GM10847 (cell line): ENCODE results near the gene ADIPOR2.

Source experiments
- POLR2A ChIP-seq: IDR thresholded peaks from 2 replicates; pipeline ENCODE4 v1.6.1; 2011; ENCODE audit not compliant: insufficient read length; ENCODE audit errors: extremely low read depth

The ADIPOR2 gene

GRCh38 chr12:1691123-1692007, 495 bp downstream of the ADIPOR2 start:
- no peak for TF ChIP-seq POLR2A

GRCh38 chr12:1692226-1692625, 1.4 kb downstream of the ADIPOR2 start:
- TF ChIP-seq POLR2A, result no peak

GRCh38 chr12:1692895-1693610, 2.2 kb downstream of the ADIPOR2 start:
- no peak for TF ChIP-seq POLR2A

- TF ChIP-seq POLR2A, result no peak
Observed at GRCh38 chr12:1695886-1696670, 5.2 kb downstream of the ADIPOR2 start.

GRCh38 chr12:1696800-1697199, 5.9 kb downstream of the ADIPOR2 start:
- TF ChIP-seq POLR2A, result no peak

GRCh38 chr12:1697271-1697670, 6.4 kb downstream of the ADIPOR2 start:
- TF ChIP-seq POLR2A, result no peak

- no peak for TF ChIP-seq POLR2A
Observed at GRCh38 chr12:1698720-1699119, 7.8 kb downstream of the ADIPOR2 start.

- TF ChIP-seq POLR2A, result no peak
Observed at GRCh38 chr12:1702713-1703112, 11.8 kb downstream of the ADIPOR2 start.

GRCh38 chr12:1703771-1704722, 13.2 kb downstream of the ADIPOR2 start:
- TF ChIP-seq POLR2A, result no peak

- TF ChIP-seq POLR2A, result no peak
Observed at GRCh38 chr12:1705774-1706631, 15.1 kb downstream of the ADIPOR2 start.

- no peak for TF ChIP-seq POLR2A
Observed at GRCh38 chr12:1706632-1706980, 15.7 kb downstream of the ADIPOR2 start.

- TF ChIP-seq POLR2A, result no peak
Observed at GRCh38 chr12:1707051-1707450, 16.2 kb downstream of the ADIPOR2 start.

- TF ChIP-seq POLR2A, result no peak
Observed at GRCh38 chr12:1716215-1716862, 25.5 kb downstream of the ADIPOR2 start.
